Dedifferentiated amniotic fluid mesenchymal stem cell (primary cell): ENCODE results near the gene S100A6.
"Not testable (repeated sequence)": the region's sequence is repeated elsewhere in the genome, so short reads cannot be mapped to it uniquely, and the experiment has no call there.

Source experiments
- DNase-seq: peaks from one replicate; pipeline ENCODE4 v3.0.0-alpha.2; 2016; ENCODE audit errors: extremely low spot score

The S100A6 gene

GRCh38 chr1:153531638-153532037, 4.2 kb downstream of the S100A6 start:
- DNase-seq = no peak

- DNase-seq = no peak
These were observed 8.1 kb downstream of the S100A6 start for GRCh38 chr1:153527683-153528040.

- DNase-seq = no peak
These were observed 8.6 kb downstream of the S100A6 start for GRCh38 chr1:153527023-153527682.

GRCh38 chr1:153526132-153526543, 9.7 kb downstream of the S100A6 start:
- DNase-seq = no peak

- DNase-seq = no peak
These were observed 10.6 kb downstream of the S100A6 start for GRCh38 chr1:153525088-153525728.

- DNase-seq = not testable (repeated sequence)
These were observed 13.3 kb downstream of the S100A6 start for GRCh38 chr1:153522353-153523048.

- DNase-seq = not testable (repeated sequence)
These were observed 14.0 kb downstream of the S100A6 start for GRCh38 chr1:153521808-153522207.

- DNase-seq = no peak
These were observed 14.8 kb downstream of the S100A6 start for GRCh38 chr1:153520818-153521476.

GRCh38 chr1:153520137-153520691, 15.6 kb downstream of the S100A6 start:
- not testable (repeated sequence) for DNase-seq

GRCh38 chr1:153519242-153519641, 16.5 kb downstream of the S100A6 start:
- no peak for DNase-seq

GRCh38 chr1:153515504-153516394, 20.0 kb downstream of the S100A6 start:
- DNase-seq = no peak

- DNase-seq = no peak
These were observed 22.1 kb downstream of the S100A6 start for GRCh38 chr1:153513666-153514065.

GRCh38 chr1:153513023-153513422, 22.8 kb downstream of the S100A6 start:
- no peak for DNase-seq

GRCh38 chr1:153510984-153511410, 24.8 kb downstream of the S100A6 start:
- peak; percentile 74 for DNase-seq

- no peak for DNase-seq
These were observed 25.9 kb downstream of the S100A6 start for GRCh38 chr1:153509729-153510354.

GRCh38 chr1:153509036-153509435, 26.8 kb downstream of the S100A6 start:
- DNase-seq = no peak

- no peak for DNase-seq
These were observed 27.7 kb downstream of the S100A6 start for GRCh38 chr1:153507926-153508583.

GRCh38 chr1:153506831-153507413, 28.9 kb downstream of the S100A6 start:
- peak; percentile 79 for DNase-seq

- no peak for DNase-seq
These were observed 29.4 kb downstream of the S100A6 start for GRCh38 chr1:153506386-153506785.

- DNase-seq = no peak
These were observed 30.2 kb downstream of the S100A6 start for GRCh38 chr1:153505576-153505975.
